Stimulated activated CD4-positive, alpha-beta T cell treated with anti-CD3 and anti-CD28 coated beads, Interleukin-2, amount 100 ng/mL, for 24 hours (primary cell): ENCODE data around the gene SYT1.
"Not testable (repeated sequence)": the region's sequence is repeated elsewhere in the genome, so short reads cannot be mapped to it uniquely, and the experiment has no call there.

Source experiments
- DNase-seq, 2 donors: peaks; one replicate each; pipeline ENCODE4 v3.0.0-alpha.2; 2020

The SYT1 gene

DNA sequence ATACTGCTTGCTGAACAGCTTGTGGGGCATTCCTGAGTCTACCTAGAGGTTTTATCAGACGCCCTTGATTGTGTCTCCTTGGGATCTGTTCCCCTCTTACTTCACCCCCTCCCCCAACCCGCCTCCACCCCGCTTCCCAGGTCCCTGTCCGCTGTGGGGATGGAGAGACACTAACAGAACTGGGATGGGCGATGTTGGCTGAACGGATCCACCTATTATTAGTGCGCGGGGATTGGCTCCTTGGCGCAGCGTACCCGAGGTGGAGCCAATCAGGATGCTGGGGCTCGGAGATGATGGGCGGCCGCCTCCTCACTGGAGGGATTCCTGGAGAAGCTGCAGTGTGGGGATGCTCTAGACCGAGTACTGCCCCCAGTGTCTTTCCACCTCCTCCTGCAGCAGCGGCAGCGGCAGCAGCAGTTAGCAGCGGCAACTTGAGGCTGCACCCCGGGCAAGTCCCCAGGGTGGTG is at the start of gene SYT1:
Gene SYT1 (plus strand): TSS at position 372 of the 467 bp plus-strand sequence.
- DNase-seq: no peak

GRCh38 chr12:78818487-78818886 is 46.1 kb upstream of the SYT1 start:
- no peak for DNase-seq

DNA sequence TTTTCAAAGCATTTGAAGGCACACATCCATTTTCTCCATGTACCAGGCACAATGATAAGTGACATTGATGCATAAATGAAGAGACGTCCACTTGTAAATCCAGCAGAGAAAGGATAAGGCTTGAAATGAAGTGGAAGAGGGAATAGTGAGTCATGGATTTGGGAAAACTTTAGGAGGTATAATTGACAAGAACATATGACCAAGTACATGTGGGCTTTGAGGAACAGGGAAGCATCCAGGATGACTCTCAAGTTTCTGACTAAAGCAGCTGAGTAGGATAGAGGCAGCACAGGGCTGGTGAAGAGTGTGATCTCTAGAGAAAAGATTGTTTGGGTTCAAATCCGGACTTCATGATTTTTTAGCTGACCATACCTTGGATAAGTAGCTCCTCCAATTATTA is 43.6 kb upstream of the SYT1 start:
- DNase-seq: no peak

DNA sequence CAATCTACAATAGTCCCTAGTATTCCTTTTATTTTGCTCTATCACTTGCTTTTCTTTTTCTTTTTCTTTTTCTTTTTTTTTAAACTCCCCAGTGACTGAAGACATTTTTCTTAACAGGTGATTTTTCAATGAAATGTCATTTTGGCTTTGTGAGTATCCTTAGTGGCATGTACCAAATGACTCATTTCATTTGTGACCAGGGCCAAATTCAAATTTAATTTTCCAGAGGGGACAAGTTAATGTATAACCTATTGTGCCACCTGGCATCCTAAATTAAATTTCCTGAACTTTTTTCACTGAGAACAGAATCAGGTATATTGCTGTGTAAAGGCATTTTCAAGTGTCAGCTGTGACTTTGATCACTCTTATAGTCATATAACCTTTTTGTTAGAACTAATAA is 39.7 kb upstream of the SYT1 start:
- no peak for DNase-seq

DNA sequence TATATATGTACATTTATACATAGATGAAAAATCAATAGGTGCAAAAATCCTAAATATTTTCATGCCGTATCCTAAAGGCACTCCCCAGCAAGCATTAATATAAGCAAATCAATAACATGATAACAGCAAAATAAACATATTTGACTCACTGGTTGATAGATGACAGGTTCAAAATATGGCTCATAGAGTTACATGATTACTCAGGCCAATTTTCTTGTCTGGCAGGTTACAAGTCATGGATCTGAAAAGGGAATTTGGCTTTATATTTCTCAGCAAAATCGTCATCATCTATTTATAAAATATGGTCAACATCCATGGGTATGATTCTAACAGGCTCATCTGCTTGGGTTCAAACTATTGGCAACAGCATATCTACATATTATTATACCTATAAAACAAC is 34.9 kb upstream of the SYT1 start:
- DNase-seq: no peak

GRCh38 chr12:78835493-78835892 is 29.1 kb upstream of the SYT1 start:
- no peak for DNase-seq

DNA sequence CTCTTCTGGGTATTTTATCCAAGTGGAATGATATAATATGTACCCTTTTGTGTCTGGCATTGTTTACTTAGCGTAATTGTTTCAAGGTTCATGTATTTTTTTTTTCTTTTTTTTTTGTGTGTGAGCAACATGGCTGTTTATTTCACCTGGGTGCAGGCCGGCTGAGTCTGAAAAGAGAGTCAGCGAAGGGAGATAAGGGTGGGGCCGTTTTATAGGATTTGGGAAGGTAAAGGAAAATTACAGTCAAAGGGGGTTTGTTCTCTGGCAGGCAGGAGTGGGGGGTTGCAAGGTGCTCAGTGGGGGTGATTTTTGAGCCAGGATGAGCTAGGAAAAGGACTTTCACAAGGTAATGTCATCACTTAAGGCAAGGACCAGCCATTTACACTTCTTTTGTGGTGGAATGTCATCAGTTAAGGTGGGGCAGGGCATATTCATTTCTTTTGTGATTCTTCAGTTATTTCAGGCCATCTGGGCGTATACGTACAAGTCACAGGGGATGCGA is 24.0 kb upstream of the SYT1 start:
- not testable (repeated sequence) for DNase-seq

DNA sequence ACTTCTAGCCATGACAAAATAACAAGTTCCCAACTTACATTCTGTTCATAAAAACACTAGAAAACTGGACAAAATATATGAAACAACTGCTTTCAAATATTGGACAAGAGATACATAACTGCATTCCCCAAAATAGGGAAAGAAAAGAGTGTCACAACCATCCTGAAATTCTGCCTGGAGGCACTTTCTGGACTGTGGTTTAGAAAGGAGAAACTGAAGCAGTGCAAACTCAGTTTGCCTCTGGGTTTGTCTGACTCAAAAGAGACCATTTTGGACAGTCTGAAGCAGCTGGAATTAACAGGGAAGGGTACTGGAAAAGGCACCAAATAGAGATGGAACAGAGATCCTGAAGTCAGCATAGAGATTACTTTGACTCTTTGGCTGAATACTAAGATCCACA is 11.3 kb upstream of the SYT1 start:
- DNase-seq: no peak

DNA sequence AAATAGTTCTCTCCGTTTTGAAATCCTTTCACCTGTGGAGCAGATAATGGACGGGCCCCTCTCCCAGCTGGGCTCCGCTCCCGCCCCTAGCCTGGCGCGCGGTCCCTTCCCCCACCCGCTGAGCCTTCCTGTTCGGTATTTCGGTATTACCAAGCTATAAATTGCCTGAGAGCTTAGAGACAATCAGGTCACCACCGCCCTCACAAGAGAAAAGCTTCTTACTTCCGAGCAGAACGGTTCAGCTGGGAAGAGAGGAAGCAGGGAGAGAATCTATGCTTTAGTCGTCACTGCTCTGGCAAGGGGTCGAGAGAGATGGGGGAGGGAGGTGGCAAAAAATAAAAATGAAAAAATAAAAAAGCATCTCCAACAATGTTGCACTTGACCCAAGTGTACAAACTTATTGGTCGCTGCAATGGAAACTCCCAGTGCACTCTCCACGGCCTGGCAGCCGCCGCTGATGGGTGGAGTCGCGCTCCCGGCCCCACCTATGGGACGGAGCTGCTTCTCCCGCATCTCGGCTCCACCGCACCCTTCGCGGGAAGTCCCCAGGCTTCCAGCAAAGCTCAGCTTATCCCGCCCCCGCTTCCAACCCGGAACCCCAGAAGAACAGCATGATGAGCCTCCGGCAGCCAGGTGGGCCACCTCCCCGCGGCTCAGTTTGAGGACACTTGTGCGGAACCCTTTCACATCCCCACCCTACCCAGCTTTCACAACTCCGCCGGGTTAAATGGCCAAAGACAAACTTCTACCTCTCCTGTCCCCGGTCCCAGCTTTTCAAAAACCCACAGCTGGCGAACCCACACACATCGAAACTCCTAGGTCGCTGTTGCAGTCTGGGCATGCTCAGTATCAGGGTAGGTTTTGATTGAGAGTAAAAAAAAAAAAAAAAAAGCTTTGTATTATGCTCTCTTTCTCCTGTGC is 832 bp upstream of the SYT1 start:
- DNase-seq: no peak

DNA sequence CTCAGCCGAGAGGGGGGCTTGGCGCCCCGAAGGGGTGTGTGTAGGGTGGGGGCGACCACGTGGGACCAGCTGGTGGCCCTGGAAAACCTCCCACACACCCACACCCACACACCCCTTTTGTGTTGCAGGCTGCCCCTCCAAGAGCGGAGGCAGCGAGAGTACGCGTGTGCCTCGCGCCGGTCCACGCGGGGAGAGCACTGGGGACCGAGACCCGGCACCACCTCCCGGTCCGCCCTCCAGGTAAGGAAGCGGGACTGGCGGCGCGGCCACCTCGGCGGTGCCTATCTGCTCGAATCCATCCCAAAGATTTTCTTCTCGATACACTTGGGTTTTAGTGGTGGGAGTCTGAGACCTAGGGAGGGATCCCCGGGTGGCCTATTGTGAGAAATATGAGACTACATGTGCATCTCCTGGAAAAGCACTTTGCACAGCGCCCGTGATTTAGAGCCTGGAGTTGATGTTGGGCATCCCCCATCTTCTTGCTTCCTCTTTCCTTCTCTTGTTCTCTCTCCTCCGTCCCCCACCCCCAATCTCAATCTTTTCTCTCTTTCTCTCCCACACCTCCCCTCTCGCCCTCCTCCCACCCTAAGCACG is 393 bp downstream of the SYT1 start:
- no peak for DNase-seq

- DNase-seq: no peak
These were observed 942 bp downstream of the SYT1 start for GRCh38 chr12:78865516-78865915.

GRCh38 chr12:78866518-78866917 is 1.9 kb downstream of the SYT1 start:
- no peak for DNase-seq

DNA sequence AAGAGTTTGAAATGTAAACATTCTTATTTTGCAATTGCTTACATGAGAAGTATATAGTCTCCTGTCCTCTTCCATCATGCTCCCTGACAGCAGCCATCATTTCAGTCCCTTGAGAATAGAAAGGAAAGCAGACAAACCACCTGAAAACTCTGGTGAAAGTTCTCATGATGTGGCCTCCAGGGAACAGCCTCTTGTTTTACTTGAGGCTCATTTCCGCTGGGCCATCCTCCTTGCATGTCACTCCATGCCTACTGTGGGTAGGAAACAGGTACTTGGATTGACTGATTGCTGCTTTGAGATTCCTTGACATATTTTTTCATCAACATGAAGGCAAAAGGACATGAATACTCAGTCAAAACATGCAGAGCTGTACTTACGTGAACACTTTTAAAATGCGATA is 6.0 kb downstream of the SYT1 start:
- no peak for DNase-seq

GRCh38 chr12:78871566-78871965 is 7.0 kb downstream of the SYT1 start:
- DNase-seq: no peak

DNA sequence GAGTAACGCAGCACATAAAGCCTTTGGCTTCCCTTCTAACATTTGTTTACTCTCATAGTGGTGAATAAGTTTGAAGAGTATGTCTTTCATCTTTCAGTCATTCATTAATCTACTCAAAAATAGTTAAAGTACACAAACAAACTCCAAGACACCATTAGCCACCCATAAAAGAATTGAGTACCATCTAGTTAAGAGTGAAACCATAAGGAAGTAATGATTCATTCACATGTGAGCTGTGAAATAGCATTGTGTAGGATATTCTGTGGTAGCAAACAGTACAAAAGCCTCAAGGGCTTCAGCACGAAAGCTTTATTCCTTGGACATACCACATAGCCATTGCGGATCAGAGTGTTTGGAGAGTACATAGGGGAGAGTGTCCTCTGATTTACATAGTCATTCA is 13.9 kb downstream of the SYT1 start:
- no peak for DNase-seq

DNA sequence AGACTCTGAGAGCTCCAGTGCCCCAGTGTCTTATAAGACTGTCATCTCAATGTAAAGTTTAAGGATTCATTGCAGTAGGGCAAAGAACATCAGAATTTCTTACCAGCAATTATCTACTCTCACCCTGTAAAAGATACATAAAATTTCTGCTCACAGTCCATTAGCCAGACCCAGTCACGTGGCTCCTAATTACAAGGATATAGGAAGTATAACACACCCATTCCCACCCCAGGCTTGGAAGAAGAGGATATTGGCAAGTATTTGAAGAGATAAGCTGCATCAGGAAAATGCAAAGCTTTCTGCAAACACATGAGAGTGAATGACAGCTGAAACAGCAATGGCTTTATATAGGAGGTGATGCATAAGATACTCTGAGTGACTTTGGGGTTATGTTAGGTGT is 14.3 kb downstream of the SYT1 start:
- no peak for DNase-seq

DNA sequence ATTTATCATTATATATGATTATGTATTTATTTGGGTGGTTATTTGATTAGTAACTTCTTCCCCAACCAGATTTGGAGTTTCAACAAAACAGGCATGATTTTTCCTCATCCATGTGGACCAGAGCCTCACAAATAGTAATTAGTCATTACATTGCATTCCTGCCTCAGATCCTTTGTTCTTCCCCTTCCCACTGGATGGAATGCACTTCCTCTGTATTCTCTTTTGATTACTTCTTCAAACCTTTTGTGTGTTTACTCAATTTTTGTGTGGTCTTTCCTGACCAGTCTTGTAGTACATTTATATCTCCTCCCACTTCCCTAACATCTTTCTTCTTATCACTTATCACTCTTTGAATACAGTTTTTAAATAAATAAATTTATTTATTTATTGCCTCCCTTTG is 15.5 kb downstream of the SYT1 start:
- no peak for DNase-seq

DNA sequence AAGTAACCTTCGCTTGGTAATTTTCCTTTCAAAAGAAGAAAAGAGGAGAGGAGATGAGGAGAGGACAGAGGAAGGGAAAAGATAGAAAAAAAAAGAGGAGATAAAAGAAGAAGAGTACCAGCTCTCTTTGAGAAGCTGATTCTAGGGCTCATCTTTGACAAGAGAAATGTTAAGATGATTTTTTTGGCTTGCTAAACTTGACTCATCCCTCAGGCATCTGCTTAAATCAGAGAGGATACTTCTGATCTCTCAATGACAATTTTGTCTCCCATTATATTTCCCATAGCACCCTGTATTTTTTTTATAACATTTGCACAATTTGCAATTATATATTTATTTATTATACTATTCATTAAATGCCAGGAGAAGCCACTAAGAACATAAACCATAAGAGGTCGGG is 17.1 kb downstream of the SYT1 start:
- DNase-seq: no peak

DNA sequence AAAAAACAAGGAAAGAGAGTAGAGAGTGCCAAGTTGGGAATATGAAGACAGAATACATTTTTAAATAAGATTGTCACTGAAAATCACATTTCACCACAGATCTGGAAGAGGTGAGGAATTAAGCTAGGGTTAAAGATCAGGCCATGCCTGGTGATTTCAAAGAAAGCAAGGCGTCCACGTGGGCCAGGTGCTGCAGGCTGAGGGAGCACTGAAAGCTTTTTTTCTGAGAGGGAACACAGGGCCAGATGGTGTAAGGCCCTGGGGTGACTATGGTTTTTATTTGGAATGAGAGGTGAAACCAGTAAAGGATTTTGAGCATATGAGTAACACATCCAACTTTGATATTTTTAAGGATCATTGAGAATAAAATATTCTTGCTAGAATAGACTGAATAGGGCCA is 20.9 kb downstream of the SYT1 start:
- DNase-seq: no peak

DNA sequence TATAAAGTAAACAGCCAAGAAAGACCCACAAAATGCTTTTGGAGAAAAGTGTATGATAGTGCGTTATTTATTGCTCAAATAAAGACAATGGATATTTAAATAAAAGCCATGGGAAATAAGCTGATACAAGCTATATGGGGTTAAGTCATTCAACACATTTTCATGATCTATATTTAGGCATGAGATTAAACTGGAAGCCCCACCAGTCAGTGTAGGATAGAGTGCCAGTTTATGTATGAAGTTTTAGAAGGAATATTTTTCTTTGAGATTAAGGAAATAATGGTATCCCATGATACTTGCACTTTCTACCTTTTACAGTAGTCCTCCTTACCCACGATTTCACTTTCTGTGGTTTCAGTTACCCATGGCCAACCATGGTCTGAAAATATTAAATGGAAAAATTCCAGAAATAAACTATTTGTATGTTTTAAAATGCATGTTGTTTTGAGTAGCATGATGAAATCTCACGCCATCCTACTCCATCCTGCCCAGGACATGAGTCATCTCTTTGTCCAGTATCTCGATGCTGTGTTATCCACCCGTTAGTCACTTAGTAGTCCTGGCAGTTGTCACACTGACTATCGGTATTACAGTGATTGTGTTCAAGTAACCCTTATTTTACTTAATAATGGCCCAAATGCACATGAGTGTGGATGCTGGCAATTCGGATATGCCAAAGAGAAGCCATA is 22.3 kb downstream of the SYT1 start:
- DNase-seq: no peak

DNA sequence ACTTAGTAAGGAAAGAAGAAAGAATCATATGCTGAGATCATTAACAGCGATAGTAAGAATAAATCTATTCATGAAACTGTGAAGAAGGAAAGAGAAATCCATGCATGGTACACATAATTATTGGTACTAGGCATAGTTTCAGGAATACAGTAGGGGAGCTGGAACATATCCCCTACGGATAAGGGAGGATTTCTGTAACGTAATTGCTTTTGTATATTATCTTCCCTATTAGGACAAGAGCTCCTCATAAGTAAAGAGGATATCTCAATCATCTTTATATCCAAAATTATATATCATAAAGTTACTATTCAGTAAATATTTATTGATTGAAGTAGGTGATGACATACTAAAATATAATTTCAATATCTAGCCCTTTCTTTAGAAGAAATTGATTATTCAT is 22.9 kb downstream of the SYT1 start:
- no peak for DNase-seq

GRCh38 chr12:78888568-78888967 is 24.0 kb downstream of the SYT1 start:
- DNase-seq: no peak

GRCh38 chr12:78891646-78892353 is 27.2 kb downstream of the SYT1 start:
- DNase-seq: no peak
